ENCODE measurements around the gene SUSD1. TPM values are rescaled to one million over a fixed set of nuclear protein-coding genes. Genes with fewer than 3 reads are reported as not detected.

The SUSD1 gene
- total and polyA plus RNA-seq, 9 of the 15 experiments (the other 6 are each of a cell fraction or from before 2014, with no cell fraction given), result 10.9 to 44.4 (median 36.1) TPM

- TF ChIP-seq E2F4 (CRISPR knock-in tag; IDR thresholded peaks at IDR 0.05; ENCODE audit: low read depth), result no peak
- TF ChIP-seq ATF7 (IDR thresholded peaks at IDR 0.05), result no peak
- TF ChIP-seq KDM1A (IDR thresholded peaks at IDR 0.05), result 0 out of 4 replicates have a peak, but pooled peaks of 1 of the 2 experiments have one; percentile 7
- TF ChIP-seq ETS2 (tag; IDR thresholded peaks at IDR 0.05; ENCODE audit: borderline replicate concordance, poor library complexity, severe bottlenecking), result no peak
- no peak for TF ChIP-seq RBM15 (IDR thresholded peaks at IDR 0.05; ENCODE audit: insufficient read depth, low read length)
- no peak for TF ChIP-seq ZNF699 (CRISPR knock-in tag; IDR thresholded peaks at IDR 0.05; ENCODE audit: insufficient replicate concordance)
- peak; percentile 57; the same call in 1 of the 2 replicates for TF ChIP-seq MECOM (CRISPR knock-in tag; IDR thresholded peaks at IDR 0.05)
- TF ChIP-seq HNRNPLL (IDR thresholded peaks at IDR 0.05; ENCODE audit: low read depth, low read length, poor library complexity, severe bottlenecking), result no peak
- TF ChIP-seq DMBX1 (CRISPR knock-in tag; IDR thresholded peaks at IDR 0.05; ENCODE audit: borderline replicate concordance), result peak; percentile 75
- no peak for TF ChIP-seq PRPF4 (IDR thresholded peaks at IDR 0.05; ENCODE audit: insufficient read depth, low read depth, low read length, poor library complexity, severe bottlenecking)
- no peak for TF ChIP-seq TARDBP (IDR thresholded peaks at IDR 0.05)
- TF ChIP-seq HCFC1 (IDR thresholded peaks at IDR 0.05; ENCODE audit: low read depth, low read length), result no peak
- TF ChIP-seq RAD51 (IDR thresholded peaks at IDR 0.05; ENCODE audit: borderline replicate concordance, low read depth), result no peak
- TF ChIP-seq ZNF140 (CRISPR knock-in tag; IDR thresholded peaks at IDR 0.05), result no peak
- TF ChIP-seq ZNF184 (CRISPR knock-in tag; IDR thresholded peaks at IDR 0.05), result no peak
- TF ChIP-seq CEBPB (tag; IDR thresholded peaks at IDR 0.05), result peak; percentile 86
- TF ChIP-seq ZNF384 (IDR thresholded peaks at IDR 0.05; ENCODE audit: low read depth, low read length), result no peak
- no peak for TF ChIP-seq ZFP91 (CRISPR knock-in tag; IDR thresholded peaks at IDR 0.05)
- peak; percentile 92 for TF ChIP-seq ZNF589 (CRISPR knock-in tag; IDR thresholded peaks at IDR 0.05; ENCODE audit: low read depth)
- TF ChIP-seq ZNF639 (CRISPR knock-in tag; conservative IDR thresholded peaks at IDR 0.05 in 1 of 2, IDR thresholded peaks at IDR 0.05 in 1 of 2), result peak in 1 of 2 experiments; percentile 93; a peak in 2 of 4 replicates
- no peak for TF ChIP-seq ZNF280A (IDR thresholded peaks at IDR 0.05; ENCODE audit: low read depth, partially characterized antibody)
- TF ChIP-seq GABPB1 (CRISPR knock-in tag; IDR thresholded peaks at IDR 0.05), result no peak
Measured at GRCh38 chr9:112194969-112195431, 19.9 kb upstream of the SUSD1 start (continued).

Measured in K562 (cell line).